ENCODE measurements around the gene RYR3.

- TF ChIP-seq CTCF (conservative IDR thresholded peaks at IDR 0.05; ENCODE audit: low read depth, low read length) = no peak
- TF ChIP-seq EZH2 (IDR thresholded peaks at IDR 0.05; ENCODE audit: borderline replicate concordance, low read depth, low read length, poor library complexity, severe bottlenecking) = no peak
These were observed 242.4 kb downstream of the RYR3 start for GRCh38 chr15:33553157-33553556.

All from A673 (cell line).